ENCODE results near the gene ATP6AP1. TPM values are rescaled to one million over a fixed set of nuclear protein-coding genes. Genes with fewer than 3 reads are reported as not detected.

The ATP6AP1 gene
- total RNA-seq, 1 donor from 2014 or later: 74.8 TPM

DNA sequence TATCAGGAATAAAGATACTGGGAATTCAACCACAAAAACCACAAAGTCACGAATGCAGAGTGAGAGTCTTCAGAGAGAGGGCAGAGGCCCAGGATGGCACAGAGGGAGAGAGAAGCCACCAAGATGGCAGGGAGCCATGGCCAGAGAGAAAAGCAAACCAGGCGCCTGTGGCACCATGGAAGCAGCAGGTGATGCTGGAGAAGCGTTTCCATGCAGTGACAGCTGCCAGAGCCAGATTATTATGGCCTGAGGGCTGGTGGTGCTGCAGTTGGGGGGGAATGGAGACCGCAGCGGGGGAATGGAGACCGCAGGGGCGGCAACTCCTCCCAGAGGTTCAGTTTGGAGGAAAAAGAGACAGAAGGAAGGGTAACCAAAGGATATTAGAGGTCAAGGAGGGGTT is 11.3 kb upstream of the ATP6AP1 start:
- intact Hi-C loops (cut with DNase I): no loop called here
- DNase-seq: no peak
- no peak for ATAC-seq (ENCODE audit: poor library complexity)

DNA sequence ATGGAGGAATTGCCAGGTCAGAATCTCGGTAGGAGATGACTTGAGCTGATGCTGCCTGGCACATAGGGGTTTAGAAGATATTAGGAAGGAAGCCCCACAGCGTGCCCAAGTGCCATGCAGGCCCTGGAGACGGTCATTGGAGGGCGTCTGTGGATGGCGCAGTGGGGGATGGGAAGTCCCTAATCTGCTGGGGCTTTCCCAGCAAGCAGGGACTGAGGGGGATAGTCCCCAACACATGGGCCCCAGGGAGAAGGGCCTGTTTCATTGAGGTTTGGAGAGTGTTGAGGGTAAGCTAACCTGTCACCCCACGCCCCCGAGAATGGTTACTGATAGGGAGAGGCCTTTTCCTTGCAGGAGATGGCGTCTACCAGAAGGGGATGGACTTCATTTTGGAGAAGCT is 9.3 kb upstream of the ATP6AP1 start:
- intact Hi-C loops (cut with DNase I): no loop called here
- DNase-seq: no peak
- ATAC-seq (ENCODE audit: poor library complexity): no peak

GRCh38 chrX:154419688-154420401 is 8.6 kb upstream of the ATP6AP1 start:
- DNase-seq (peak; percentile 60), ATAC-seq (ENCODE audit: poor library complexity) (peak; percentile 93)
- intact Hi-C loops (cut with DNase I): no loop called here

GRCh38 chrX:154420402-154420756 is 8.1 kb upstream of the ATP6AP1 start:
- ATAC-seq (ENCODE audit: poor library complexity): peak; percentile 38
- intact Hi-C loops (cut with DNase I): no loop called here

DNA sequence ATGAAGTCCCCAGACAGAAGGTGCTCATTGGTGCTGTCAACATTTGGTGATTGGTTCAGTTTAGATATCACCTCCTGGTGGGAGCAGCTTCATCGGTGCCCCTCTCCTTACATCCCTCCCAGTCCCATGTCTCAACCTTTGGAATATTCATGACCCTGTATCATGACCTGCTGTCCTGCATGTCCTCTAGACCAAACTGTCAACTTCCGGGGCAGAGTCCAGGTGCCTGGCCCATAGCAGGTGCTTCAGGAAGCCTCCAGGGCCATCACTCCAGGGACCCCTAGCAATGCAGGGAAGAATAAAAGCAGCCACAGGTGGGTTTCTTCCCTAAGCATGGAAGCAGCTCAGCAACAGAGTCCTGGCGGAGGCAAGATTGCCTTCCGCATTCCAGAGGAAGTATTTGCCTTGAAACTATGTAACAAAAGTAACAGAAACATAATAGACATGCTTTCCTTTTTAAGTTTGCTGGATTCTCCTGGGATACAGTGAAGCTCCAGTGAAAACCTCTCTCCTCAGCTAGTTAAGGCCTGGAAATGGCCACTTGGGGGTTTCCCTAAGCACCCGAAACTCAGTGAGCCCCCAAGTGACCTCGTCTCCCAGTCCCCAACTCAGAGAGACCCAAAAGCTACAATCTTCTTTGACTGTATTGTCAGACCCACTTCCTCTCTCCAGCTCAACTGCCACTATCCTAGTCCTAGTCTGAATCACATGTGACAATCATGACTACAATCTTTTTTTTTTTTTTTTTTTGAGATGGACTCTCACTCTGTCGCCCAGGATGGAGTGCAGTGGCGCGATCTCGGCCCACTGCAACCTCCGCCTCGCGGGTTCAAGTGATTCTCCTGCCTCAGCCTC is 1.3 kb upstream of the ATP6AP1 start:
- intact Hi-C loops (cut with DNase I): no loop called here
- no peak for ATAC-seq (ENCODE audit: poor library complexity)

More at GRCh38 chrX:154420402-154420756, 8.1 kb upstream of the ATP6AP1 start:
- DNase-seq: no peak

DNA sequence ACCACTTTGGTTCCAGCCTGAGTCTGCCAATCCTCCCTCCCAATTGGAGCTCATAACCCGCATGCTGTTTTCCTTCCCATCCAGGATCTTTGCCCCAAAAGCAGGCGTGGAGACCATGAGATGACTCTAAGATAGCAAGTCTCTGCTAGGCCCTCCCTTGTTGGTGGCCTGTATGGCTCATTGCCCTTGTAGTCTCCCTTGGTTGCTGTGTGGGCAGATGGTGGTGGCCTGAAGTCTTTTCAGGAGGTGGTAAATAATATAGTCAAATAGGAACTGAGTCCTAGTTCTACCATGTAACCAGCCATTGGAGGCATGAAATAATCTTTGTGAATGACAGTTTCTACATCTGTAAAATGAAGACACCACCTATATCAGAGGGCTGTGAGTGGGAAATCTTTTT is 1.2 kb downstream of the ATP6AP1 start:
- intact Hi-C loops (cut with DNase I): no loop called here
- no peak for DNase-seq

More for the DNA sequence above, 1.3 kb upstream of the ATP6AP1 start:
- no peak for DNase-seq

GRCh38 chrX:154430479-154430878 is 2.0 kb downstream of the ATP6AP1 start:
- ATAC-seq (ENCODE audit: poor library complexity) (no peak), DNase-seq (no peak)

More for the DNA sequence above, 1.2 kb downstream of the ATP6AP1 start:
- no peak for ATAC-seq (ENCODE audit: poor library complexity)

GRCh38 chrX:154430916-154431315 is 2.4 kb downstream of the ATP6AP1 start:
- DNase-seq: no peak
- ATAC-seq (ENCODE audit: poor library complexity): no peak
- intact Hi-C loops (cut with DNase I): no loop called here

More at GRCh38 chrX:154430479-154430878, 2.0 kb downstream of the ATP6AP1 start:
- intact Hi-C loops (cut with DNase I): no loop called here

DNA sequence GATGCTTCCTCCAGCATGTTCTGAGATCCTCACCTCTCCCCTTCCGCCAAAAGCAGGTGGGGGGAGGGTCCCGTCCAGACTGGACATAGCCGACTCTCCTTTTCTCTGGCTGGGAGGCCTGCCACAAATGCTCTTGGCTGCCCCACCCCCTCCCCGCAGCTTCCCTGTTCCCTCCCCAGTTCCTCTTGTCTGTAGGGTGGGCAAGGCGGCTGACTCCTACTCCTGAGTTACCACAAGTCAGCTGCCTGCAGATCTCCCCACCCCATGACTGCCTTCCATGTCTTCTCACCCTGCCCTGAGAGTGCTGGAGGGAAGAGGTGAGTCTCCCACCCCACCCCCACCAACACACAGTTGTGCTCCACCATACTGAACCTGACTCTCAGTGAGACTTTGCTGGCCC is 2.9 kb downstream of the ATP6AP1 start:
- DNase-seq: peak; percentile 55
- ATAC-seq (ENCODE audit: poor library complexity): no peak
- intact Hi-C loops (cut with DNase I): no loop called here

DNA sequence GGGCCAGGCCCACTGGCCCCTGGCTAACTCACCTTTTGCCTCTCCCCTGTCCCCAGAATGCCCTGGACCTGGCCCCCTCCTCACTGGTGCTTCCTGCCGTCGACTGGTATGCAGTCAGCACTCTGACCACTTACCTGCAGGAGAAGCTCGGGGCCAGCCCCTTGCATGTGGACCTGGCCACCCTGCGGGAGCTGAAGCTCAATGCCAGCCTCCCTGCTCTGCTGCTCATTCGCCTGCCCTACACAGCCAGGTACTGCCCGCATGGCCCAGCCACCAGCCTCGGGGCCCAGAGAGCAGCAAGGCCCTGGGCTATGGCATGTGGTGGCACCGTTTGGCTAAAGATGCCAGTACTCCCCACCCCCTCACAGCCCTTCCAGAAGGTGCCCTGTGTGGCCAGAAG is 3.7 kb downstream of the ATP6AP1 start:
- ATAC-seq (ENCODE audit: poor library complexity) (no peak), DNase-seq (no peak)
- intact Hi-C loops (cut with DNase I): no loop called here

- ATAC-seq (ENCODE audit: poor library complexity) (no peak), DNase-seq (no peak)
- intact Hi-C loops (cut with DNase I): no loop called here
Measured at GRCh38 chrX:154433605-154434004, 5.1 kb downstream of the ATP6AP1 start.

GRCh38 chrX:154434394-154435168 is 6.1 kb downstream of the ATP6AP1 start:
- ATAC-seq (ENCODE audit: poor library complexity): no peak
- no peak for DNase-seq
- intact Hi-C loops (cut with DNase I): no loop called here

DNA sequence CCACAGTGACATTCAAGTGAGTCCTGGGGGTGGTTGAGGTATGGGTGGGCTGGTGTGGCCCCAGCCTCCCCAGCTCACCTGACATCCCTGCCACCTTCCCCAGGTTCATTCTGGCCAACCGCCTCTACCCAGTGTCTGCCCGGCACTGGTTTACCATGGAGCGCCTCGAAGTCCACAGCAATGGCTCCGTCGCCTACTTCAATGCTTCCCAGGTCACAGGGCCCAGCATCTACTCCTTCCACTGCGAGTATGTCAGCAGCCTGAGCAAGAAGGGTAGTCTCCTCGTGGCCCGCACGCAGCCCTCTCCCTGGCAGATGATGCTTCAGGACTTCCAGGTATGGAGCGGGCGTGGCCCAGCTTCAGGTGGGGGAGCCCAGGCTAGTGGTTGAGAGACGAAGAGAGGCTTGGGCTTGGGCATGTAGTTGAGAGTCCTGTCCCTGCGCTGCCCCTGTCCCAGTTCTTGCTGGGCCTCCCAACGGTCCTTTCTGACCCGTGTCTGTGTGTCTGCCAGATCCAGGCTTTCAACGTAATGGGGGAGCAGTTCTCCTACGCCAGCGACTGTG is 6.8 kb downstream of the ATP6AP1 start:
- DNase-seq (no peak), ATAC-seq (ENCODE audit: poor library complexity) (no peak)
- intact Hi-C loops (cut with DNase I): no loop called here

- intact Hi-C loops (cut with DNase I): no loop called here
- ATAC-seq (ENCODE audit: poor library complexity) (peak; percentile 38), DNase-seq (no peak)
Measured at GRCh38 chrX:154436374-154436982, 8.0 kb downstream of the ATP6AP1 start.

DNA sequence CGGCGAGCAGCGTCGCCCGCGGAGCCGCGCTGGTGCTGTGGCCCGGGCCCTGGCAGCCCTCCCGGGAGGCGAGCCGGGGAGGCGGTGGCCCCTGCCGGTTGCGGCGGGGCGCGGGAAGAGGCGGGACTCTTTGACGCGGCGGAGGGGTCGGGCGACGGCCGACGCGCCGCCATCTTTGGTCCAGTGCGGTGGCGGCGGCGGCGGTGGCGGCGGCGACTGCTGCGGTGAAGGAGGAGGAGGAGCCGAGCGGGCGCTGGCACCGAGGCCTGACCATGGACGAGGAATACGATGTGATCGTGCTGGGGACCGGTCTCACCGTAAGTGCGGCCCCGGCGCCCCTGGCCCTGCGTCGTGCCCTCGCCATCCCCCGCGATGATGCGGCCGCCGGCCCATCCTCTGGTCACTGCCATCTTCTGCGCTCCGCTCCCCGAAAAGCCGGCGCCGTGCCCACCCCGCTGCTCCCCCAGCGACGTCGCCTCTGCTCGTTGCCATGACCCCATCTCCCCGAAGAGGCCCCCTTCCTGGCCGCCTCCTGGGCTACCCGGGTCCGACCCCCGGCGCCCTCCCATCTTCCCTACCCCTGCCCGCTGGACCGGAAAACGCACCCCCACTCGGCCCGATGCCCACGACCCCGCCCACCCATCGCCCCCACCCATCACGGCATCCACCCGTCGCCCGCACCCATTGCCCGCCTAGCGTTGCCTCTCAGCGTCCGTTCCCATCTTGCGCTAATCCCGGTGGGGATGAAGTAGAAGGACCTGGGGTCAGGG is 8.7 kb downstream of the ATP6AP1 start, which contains the start of gene GDI1:
GDI1 (plus strand) TSS at position 172 of the 770 bp plus-strand sequence; CDS start at position 273, 101 bp downstream.
- intact Hi-C loops (cut with DNase I): no loop called here
- ATAC-seq (ENCODE audit: poor library complexity) (peak; percentile 79), DNase-seq (peak; percentile 74)

- ATAC-seq (ENCODE audit: poor library complexity): no peak
- no peak for DNase-seq
- intact Hi-C loops (cut with DNase I): no loop called here
Measured at GRCh38 chrX:154437971-154438893, 9.8 kb downstream of the ATP6AP1 start.

GRCh38 chrX:154439841-154440240 is 11.4 kb downstream of the ATP6AP1 start:
- intact Hi-C loops (cut with DNase I): no loop called here
- DNase-seq (no peak), ATAC-seq (ENCODE audit: poor library complexity) (no peak)

Measured in Right ventricle myocardium superior (tissue), 1 donor.